Fibroblast of skin of scalp (primary cell): Measurements from ENCODE around the gene HOXD4.

Source experiments
- DNase-seq: peaks from one replicate; pipeline ENCODE4 v3.0.0-alpha.2; 2013

The HOXD4 gene

DNA sequence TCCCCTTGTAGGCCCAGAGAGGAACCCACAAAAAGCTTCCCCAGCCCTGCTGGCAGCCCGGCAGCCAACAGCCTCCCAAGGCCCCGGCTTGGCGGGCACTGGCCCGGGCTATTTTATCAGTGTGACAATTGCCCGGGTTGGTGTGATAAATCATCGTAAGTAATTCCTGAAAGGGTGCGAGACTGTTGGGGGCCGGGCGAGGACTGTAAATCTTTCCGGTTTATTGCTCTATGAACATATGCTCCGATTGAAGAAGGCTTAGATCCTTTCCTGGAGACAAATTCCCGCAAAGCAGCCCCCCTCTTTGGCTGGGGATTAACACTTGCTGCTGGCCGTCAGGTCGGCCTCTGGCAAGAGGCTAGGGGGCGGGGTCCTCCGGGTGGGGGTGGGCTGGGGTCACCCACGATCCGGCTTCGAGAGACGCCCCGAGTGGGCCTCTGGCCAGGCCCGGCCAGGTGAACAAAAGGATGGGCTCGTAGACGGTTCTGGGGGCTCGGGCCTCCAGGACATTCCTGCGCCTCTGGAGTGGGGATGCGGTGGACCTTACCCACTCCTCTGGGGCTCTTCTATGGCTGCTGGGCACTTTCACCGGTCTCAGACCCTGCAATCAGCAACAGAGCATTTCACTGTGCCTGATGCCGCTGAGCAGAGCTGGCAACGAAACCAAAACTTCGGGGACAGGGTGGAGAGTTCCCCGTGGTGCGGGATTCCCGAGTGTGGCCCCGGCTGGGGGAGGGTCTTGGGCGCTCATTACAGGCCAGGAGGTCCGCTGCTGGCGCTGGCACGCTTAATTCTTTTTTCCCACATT lies 7.7 kb downstream of the HOXD4 start:
- DNase-seq = peak; percentile 51

DNA sequence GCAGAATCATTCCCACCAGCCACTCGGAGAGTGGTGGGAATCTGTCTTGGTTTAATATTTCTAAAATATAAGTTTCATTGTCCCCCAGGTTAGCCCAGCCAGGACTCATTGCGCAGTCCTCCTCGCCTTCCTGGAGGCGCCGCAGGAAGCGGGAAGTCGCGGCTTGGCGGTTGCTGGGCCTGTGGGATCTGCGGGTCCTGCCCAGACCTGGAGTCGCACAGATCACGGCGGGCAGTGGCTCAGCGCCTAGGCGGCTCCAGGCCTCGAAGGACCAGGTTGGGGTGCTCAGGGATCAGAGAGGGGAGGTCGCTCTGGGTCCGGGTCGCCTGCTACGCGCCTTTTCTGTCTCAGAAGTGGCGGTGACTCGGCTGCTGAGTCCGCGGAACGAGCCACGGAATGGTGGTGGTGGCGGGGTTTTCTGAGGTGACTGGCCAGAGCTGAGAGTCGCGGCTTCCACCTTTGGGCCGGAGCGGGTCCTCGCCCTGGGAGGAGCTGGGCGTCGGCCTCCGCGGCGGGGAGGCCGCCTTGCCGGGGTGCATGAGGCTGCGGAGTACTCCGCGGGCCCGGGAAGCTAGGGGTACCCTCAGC lies 8.4 kb downstream of the HOXD4 start:
- no peak for DNase-seq

DNA sequence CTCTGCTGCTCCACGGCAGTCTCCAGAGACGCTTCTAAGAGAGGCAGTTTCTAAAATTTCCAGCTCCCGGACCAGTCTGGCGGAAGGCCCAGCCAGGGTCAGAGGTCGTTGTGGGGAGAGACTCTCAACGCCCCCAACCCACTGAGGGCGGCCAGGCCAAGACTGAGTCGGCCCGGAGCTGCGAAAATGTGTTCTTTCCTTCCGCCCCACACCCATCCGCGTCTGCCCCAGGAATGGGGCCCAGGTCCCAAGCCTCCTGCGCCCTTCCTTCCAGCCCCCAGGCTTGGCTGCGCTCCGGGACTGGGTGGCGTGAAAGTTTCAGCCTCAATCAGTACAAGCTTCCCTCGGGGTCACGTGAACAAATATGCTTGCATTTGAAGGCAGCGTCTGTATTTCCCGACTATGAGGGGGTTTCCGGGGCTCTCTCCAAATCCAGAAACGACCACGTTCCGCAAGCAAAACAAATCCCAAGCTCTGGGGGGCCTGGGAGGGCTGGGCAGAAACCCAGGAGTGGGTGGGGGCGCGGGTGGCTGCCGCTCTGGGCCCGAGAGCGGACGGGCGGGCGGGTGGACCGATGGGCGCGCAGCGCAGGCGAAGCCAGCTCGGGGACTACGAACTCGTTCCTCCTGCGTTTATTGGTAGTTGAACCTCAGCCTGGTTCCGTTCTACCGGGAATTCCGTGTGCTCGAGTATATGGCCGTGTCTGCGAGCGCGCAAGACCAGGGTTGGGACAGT lies 9.1 kb downstream of the HOXD4 start:
- peak; percentile 59 for DNase-seq

DNA sequence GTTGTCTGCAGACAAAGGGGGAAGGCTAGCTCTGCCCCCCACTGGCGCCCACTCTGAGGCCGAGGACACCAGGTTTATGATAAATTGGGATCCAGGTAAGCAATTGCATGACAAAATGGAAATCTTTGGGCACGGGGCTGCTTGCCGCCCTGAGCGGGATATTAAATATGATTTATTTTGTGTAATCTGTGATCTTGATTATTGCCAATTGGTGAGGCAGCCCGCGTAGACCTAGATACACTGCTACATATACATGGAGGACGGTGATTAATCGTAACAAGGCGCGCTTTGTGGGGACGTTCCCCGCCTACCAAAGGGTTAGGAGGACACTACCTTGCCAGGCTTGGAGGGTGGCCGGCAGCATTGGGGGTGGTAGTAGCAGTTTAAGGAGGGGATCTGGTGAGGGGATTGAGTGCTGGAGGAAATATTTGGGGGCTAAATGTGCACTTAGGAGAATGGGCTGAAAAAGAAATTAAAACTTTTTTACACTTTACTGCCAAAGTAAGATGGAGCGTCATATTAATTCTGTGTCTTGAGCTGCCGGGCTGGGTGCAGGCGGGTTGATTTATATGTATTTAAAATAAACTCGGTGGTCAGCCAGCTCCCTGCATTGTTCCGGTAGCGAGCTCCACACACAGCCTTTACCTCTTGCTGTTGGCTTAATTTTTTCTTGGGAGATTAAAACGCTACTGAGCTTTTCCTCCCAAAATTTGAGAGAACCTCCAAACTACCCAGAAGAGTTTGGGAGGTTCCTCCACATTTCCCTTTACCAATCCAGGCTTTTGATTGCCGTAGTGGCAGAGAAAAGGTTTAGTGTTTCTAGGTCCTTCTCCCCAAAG lies 9.9 kb downstream of the HOXD4 start:
- DNase-seq = no peak

DNA sequence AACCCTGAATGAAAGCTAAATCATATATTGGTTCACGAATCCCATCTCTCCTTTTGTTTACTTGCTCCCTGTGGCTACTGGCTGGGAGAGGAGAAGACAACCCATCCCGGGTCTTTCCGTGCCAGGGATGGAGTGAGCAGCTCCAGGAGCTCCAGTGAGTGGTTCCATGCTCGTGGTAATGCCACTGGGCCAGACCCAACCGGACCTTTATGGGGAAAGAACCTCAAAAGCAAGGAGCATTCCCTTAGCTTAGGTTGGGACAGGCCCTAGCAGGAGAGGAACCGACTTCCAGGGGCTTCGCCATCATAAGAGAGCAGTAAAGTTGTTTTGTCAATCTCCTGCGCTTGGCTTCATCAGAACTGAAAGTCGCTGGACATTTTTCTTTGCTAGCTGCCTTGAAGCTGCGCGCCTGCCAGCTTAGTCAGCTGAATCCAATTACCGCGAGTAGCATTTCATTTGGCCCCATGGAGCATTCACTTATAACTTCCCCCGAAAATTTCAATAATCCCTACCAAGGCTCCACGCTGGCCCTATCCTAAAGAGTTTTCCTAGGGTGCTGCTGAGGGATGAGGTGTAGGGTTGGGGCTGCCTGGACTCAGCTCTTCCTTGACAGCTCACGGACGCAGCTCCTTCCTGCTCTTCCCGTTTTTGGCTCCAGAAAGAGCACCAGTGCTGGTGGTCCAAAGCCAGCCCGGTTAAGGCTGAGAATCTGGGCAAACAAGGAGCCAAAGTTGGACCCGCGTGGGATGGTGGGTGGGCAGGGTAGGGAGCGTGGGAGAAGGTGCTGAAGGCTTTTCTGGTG lies 10.7 kb downstream of the HOXD4 start:
- DNase-seq = peak; percentile 89

DNA sequence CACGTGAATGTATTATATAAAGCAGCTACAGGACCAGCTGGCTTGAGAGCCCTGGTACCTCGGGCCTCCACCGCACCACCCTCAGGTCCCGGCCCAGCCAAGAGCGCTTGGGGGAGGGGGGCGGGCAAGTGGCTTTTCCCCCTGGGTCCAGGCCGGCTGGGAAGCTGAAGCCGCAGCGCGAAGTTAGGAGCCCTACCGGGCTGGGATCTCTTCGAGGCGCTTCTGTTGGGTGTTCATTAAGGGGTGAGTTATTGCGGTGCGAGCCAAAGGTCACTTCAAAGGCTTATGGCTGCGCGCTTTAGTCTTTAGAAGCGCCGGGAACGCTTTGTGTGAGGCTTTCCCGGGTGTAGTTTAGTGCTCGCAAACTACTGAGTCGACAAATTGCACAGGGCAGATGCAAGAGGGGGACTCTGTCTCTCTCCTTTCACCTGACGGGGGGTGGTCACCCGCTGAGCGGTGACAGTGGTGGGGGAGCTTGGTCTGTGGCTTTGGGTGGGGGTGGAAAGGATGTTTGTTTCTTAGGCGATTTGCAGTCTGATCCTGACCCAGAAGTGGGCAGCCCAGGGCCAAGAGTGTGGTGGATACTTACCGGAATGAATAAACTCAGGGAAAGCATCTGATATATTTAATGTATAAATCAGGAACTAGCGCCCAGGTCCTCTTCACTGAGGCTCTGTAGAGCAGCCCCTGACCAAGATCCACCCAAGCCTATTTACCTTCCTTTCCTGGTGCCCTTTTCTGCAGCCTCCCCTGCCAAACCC lies 11.7 kb downstream of the HOXD4 start:
- DNase-seq = no peak

DNA sequence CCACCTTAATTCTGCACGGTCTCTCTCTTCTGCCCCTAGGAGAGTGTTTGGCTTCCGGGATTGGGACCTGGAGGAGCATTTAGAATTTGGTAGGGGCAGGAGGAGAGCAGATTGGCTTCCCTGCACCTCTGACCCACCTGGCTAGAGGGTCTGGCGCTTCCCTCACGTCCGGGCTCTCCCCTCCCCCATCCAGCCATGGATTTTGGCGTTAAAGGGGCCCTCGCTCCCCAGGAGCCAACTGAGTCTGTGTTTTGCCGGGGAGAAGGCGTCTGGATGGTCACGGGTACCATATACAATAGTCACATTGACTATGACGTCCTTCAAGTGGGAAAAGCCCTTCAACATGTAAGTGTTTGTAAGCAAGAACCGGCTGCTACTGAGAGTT lies 12.3 kb downstream of the HOXD4 start:
- no peak for DNase-seq

DNA sequence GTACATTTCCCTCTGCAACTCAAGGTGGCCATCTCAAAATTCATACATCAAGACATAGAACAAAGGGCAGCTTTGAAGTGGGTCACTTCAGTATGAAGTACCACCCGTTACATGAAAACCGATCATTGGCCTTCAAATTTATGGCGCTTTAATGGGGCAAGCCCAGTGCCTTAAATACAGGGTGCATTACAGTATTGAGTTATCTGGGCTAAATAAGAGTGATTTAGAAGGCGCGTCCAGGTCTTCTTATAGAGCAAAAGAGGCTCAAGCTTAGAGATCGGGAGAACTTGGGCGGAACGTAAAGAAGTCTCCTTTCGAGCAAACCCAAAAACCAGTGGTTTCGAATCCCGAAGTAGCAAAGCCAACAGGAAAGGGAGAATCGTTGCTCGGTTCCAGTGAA lies 12.9 kb downstream of the HOXD4 start:
- no peak for DNase-seq

DNA sequence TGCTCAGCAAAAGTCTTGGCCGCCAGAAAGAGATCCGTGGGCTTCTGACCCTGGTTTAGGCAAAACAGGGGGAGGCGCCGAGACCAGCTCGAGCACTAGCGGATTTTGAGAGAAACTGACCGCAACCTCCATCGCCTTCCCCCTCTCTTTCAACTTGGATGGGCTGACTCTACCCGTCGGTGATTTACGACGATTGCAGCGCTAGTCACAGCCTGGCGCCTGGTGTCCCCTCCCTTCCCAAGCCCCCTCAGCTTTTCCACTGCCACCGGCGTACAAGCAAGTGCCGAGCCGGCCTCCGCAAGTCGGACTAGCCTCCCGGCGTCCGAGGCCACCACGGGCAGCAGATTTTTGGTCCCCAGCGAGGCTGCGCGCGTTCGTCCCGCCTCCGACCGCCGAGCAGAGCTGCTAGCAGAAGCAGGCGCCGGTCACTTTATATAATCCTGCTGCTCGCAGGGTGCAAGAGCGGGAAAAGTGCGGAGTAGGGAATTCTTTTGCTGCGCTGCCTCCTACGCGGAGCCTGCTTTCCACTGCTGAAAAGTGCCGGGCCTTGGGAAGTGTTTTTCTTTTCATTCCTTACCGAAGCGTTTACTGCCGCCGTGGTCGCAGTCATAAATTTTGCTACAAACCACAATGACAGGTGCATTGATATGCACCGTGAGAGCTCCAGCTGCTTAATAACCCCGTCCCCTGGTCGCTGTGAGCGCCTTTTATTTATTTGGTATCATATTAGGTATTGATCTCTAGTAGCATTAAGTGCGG lies 13.4 kb downstream of the HOXD4 start:
- no peak for DNase-seq

DNA sequence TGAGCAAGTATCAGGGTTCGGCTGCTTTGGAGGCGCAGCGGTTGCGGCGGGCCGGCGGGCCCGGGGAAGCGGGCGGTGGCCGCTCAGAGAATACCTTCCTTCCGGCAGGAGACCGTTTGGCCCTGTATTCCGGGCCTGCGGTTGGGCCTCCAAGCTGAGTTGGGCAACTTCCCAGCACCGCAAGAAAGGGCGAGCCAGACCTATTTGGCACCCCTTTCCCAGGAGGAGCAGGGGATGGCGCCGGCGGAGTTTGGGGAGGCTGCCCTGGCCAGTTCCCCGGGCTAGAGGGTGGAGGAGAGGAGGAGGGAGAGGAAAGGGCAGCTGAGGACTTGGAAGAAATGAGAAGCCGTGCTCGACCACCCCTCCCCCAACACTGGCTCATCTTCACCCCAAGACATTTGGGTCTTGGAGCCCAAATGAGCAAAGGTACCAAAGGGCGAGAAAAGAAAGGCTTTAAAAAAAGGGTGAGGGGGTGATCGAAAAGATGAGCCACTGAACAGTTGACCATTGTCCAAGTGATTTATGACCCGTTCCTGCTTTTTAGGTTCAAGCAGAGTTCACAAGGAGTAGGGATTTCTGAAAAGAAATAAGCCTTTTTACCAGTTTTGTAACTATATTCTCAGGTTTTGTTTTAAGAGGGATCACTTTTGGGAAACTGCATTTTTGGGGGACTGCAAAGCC lies 14.2 kb downstream of the HOXD4 start:
- no peak for DNase-seq

DNA sequence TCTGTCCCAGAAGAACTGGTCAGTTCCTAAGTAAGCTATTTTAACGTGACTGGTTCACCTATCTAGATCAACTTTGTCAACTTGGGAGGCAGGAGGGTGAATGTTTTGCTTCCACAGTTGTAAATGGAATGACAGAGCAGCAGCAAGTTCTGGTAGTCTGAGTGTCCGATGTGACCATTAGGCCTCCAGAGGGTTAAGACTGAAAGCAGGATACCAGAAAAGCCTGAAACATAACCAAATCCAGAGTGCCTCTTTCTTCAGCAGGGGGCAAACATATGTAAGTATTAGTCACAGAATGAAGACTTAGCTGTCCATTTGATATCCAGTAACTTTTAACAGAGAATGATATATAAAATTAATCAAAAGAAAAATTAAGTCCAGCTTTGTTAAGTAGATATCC lies 14.9 kb downstream of the HOXD4 start:
- DNase-seq = peak; percentile 68

DNA sequence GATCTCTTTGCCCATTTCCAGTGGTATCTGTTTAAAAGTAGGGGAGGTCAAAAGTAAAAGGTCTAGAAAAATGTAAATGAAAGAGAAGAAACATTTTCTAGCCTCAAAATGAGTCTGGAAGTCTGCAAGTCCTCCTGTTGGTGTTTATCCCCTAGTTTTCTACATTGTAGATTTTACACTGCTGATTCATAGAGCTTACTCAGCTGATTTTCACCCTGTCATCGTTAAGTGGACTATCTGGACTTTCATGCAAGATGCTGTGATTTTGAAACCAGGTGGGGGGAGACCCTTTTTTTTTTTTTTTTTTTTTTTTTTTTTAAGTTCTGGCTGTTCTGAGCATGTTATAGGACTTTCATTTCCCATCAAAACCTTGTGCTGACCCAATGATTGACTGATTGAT lies 16.0 kb downstream of the HOXD4 start:
- DNase-seq = peak; percentile 41

DNA sequence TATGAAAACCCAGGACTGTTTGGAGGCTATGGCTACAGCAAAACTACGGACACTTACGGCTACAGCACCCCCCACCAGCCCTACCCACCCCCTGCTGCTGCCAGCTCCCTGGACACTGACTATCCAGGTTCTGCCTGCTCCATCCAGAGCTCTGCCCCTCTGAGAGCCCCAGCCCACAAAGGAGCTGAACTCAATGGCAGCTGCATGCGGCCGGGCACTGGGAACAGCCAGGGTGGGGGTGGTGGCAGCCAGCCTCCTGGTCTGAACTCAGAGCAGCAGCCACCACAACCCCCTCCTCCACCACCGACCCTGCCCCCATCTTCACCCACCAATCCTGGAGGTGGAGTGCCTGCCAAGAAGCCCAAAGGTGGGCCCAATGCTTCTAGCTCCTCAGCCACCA lies 17.8 kb downstream of the HOXD4 start:
- no peak for DNase-seq

DNA sequence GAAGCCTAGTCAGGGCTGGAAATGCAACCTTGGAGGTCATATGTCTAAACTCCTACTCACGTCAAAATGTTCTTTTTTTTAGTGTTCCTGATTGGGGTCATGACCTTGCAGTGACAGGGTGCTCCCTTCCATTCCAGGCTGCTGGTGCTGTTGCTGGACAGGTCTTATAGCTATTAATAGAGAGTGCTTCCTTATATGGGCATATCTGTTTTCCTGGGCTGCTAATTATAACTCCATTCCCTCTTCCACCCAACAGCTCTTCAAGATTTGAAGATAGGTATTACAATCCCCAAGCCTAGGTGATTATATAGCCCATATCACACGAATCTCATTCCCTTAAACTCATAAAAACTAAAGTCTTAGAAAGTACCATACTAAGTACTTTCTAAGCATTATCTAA lies 18.4 kb downstream of the HOXD4 start:
- no peak for DNase-seq

DNA sequence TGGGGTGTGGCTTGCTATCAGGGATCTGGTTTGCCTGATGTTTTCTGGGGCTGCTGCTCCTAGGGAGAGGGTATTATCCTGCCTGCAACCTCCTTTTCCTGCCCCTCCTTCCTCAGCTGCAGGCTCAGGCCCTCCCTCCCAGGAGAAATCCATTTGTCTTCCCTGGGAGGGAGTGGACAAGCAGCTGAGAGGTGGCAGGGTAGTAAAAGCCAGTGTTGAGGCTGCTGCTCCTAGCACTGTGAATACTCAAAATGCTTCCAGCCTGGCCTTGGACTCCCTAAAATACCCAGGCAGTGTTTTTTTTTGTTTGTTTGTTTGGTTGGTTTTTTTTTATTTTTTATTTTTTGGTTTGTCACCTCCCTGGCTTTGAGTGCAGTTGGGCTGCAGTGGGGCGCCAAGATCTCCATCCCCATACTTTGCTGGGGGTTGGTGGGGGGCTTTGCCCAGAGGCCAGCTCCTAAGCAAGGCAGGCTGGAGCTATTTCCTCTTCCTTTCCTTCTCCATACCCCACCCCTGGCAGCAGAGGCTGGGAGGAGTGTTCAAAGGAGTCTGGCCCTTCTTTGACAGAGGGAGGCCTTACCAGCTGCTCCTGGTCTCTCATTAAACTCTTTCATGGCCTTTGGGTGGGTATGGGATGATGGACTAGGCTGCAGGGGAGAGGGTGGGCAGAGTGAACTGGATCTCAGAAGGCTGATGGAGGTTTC lies 19.4 kb downstream of the HOXD4 start:
- DNase-seq = no peak

DNA sequence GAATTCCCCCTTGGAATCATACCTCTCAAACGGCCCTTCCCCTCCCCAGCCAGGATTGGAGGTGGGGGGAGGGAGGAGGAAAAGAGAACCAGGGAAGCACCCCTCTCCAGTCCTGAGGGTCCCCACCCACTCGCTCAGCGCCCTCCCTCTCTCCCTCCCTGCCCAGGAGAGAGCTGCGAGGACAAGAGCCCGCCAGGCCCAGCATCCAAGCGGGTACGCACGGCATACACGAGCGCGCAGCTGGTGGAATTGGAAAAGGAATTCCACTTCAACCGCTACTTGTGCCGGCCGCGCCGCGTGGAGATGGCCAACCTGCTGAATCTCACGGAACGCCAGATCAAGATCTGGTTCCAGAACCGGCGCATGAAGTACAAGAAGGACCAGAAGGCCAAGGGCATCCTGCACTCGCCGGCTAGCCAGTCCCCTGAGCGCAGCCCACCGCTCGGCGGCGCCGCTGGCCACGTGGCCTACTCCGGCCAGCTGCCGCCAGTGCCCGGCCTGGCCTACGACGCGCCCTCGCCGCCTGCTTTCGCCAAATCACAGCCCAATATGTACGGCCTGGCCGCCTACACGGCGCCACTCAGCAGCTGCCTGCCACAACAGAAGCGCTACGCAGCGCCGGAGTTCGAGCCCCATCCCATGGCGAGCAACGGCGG lies 20.1 kb downstream of the HOXD4 start:
- no peak for DNase-seq

DNA sequence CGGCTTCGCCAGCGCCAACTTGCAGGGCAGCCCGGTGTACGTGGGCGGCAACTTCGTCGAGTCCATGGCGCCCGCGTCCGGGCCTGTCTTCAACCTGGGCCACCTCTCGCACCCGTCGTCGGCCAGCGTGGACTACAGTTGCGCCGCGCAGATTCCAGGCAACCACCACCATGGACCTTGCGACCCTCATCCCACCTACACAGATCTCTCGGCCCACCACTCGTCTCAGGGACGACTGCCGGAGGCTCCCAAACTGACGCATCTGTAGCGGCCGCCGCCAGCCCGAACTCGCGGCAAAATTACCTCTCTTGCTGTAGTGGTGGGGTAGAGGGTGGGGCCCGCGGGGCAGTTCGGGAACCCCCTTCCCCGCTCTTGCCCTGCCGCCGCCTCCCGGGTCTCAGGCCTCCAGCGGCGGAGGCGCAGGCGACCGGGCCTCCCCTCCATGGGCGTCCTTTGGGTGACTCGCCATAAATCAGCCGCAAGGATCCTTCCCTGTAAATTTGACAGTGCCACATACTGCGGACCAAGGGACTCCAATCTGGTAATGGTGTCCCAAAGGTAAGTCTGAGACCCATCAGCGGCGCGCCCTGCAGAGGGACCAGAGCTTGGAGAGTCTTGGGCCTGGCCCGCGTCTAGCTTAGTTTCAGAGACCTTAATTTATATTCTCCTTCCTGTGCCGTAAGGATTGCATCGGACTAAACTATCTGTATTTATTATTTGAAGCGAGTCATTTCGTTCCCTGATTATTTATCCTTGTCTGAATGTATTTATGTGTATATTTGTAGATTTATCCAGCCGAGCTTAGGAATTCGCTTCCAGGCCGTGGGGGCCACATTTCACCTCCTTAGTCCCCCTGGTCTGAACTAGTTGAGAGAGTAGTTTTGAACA lies 20.9 kb downstream of the HOXD4 start:
- DNase-seq = no peak
